NCI-H446 (cell line): ENCODE measurements around the gene CCDC159.
"Not testable (repeated sequence)": the region's sequence is repeated elsewhere in the genome, so short reads cannot be mapped to it uniquely, and the experiment has no call there.

Experiments
- DNase-seq, 2 experiments: peaks; one replicate each; lab custom pipeline; 2025; lab: John Stamatoyannopoulos, UW

The CCDC159 gene

GRCh38 chr19:11365557-11366117, 19.3 kb downstream of the CCDC159 start:
- DNase-seq = no peak

- no peak for DNase-seq
Measured at GRCh38 chr19:11367528-11367927, 21.2 kb downstream of the CCDC159 start.

GRCh38 chr19:11370744-11371143, 24.4 kb downstream of the CCDC159 start:
- no peak for DNase-seq

GRCh38 chr19:11373166-11373884, 27.0 kb downstream of the CCDC159 start:
- DNase-seq = peak; percentile 64 to 73

- no peak for DNase-seq
Measured at GRCh38 chr19:11373885-11374432, 27.6 kb downstream of the CCDC159 start.

- DNase-seq = peak; percentile 98 to 99
Measured at GRCh38 chr19:11374433-11375142, 28.3 kb downstream of the CCDC159 start, which contains the start of gene SWSAP1. TSS of gene SWSAP1 (plus strand) at chr19:11374666. CDS start at chr19:11374681, 15 bp downstream.

GRCh38 chr19:11375143-11375948, 29.0 kb downstream of the CCDC159 start:
- no peak for DNase-seq

- peak in 1 of 2 experiments; percentile 55 for DNase-seq
Measured at GRCh38 chr19:11377237-11377636, 30.9 kb downstream of the CCDC159 start.

- DNase-seq = no peak
Measured at GRCh38 chr19:11377756-11378155, 31.4 kb downstream of the CCDC159 start.

- peak in 1 of 2 experiments; percentile 38 for DNase-seq
Measured at GRCh38 chr19:11378319-11379189, 32.2 kb downstream of the CCDC159 start.

GRCh38 chr19:11379269-11379845, 33.0 kb downstream of the CCDC159 start:
- not testable (repeated sequence) for DNase-seq

- DNase-seq = no peak
Measured at GRCh38 chr19:11379857-11380350, 33.6 kb downstream of the CCDC159 start.

- DNase-seq = peak; percentile 94 to 97
Measured at GRCh38 chr19:11380653-11381537, 34.6 kb downstream of the CCDC159 start.

GRCh38 chr19:11382898-11383705, 36.8 kb downstream of the CCDC159 start:
- DNase-seq = no peak

GRCh38 chr19:11383706-11384048, 37.4 kb downstream of the CCDC159 start:
- no peak for DNase-seq

- no peak for DNase-seq
Measured at GRCh38 chr19:11384778-11385129, 38.4 kb downstream of the CCDC159 start.

GRCh38 chr19:11387162-11388034, 41.1 kb downstream of the CCDC159 start:
- DNase-seq = no peak

- no peak for DNase-seq
Measured at GRCh38 chr19:11390359-11390758, 44.0 kb downstream of the CCDC159 start.
